IMR-90 (cell line): Measurements from ENCODE around the gene CPXM2. TPM values are rescaled to one million over a fixed set of nuclear protein-coding genes. Genes with fewer than 3 reads are reported as not detected.

Source experiments
- ATAC-seq: fragments of 200-7000 bp; cut with Tn5 transposase; 2 replicates; pipeline ENCODE4 v1.9.1; 2020; ENCODE audit warnings: low read depth, mild to moderate bottlenecking, moderate library complexity
- BruUV-seq: library from RNA; stranded (reverse); fragments of 400-500 nt; replicated peaks from 2 replicates; lab custom pipeline; 2021; lab: Mats Ljungman, UMichigan
- CTCF ChIA-PET: fragments of 300-600 bp; formaldehyde crosslinking; extraction: SDS; loops from one replicate; lab custom pipeline; 2021; ENCODE audit warnings: antibody characterized with exemption; lab: Yijun Ruan, JAX
- POLR2A ChIA-PET: fragments of 300-600 bp; sonication (Branson Sonifier 250); formaldehyde crosslinking; loops from one replicate; lab custom pipeline; 2022; ENCODE audit warnings: antibody characterized with exemption; ENCODE audit not compliant: unreplicated experiment; lab: Charles Lee
- DNase-seq: peaks from one replicate; pipeline ENCODE4 v3.0.0; 2013
- H2AFZ ChIP-seq: replicated peaks from 2 replicates; pipeline ENCODE3; 2013; ENCODE audit warnings: low read length, mild to moderate bottlenecking; ENCODE audit not compliant: poor library complexity
- H2AK5ac ChIP-seq: 2 replicates; pipeline ENCODE4 v1.6.1; 2013; ENCODE audit warnings: low read depth, low read length, inconsistent platforms
- H2AK9ac ChIP-seq: replicated peaks from 2 replicates; pipeline ENCODE3; 2013; ENCODE audit warnings: mild to moderate bottlenecking, low read depth, low read length, moderate library complexity; ENCODE audit not compliant: poor library complexity
- H2BK120ac ChIP-seq: 2 replicates; pipeline ENCODE4 v1.6.1; 2013; ENCODE audit warnings: low read depth, low read length, inconsistent platforms
- H2BK15ac ChIP-seq: 3 replicates; pipeline ENCODE4 v1.6.1; 2013; ENCODE audit warnings: low read depth, low read length, inconsistent platforms
- H2BK20ac ChIP-seq: 2 replicates; pipeline ENCODE4 v1.6.1; 2013; ENCODE audit warnings: low read depth, mild to moderate bottlenecking, inconsistent platforms, low read length, moderate library complexity
- H2BK5ac ChIP-seq: 2 replicates; pipeline ENCODE4 v1.6.1; 2013; ENCODE audit warnings: mild to moderate bottlenecking, low read depth, low read length, inconsistent platforms; ENCODE audit not compliant: poor library complexity, severe bottlenecking
- H3K14ac ChIP-seq: replicated peaks from 2 replicates; pipeline ENCODE4 v1.6.1; 2013; ENCODE audit warnings: low read depth, low read length, inconsistent platforms
- H3K18ac ChIP-seq: 2 replicates; pipeline ENCODE4 v1.6.1; 2013; ENCODE audit warnings: low read depth, low read length, control low read depth
- H3K23ac ChIP-seq: 2 replicates; pipeline ENCODE4 v1.6.1; 2013; ENCODE audit warnings: low read depth, low read length, inconsistent platforms
- H3K27ac ChIP-seq: 2 replicates; pipeline ENCODE4 v1.5.1; 2013; ENCODE audit warnings: mild to moderate bottlenecking, control low read depth, low read length; ENCODE audit not compliant: insufficient read depth
- H3K27me3 ChIP-seq: 2 replicates; pipeline ENCODE4 v1.6.1; 2013; ENCODE audit warnings: low read length; ENCODE audit not compliant: control insufficient read depth, insufficient read depth
- H3K36me3 ChIP-seq: 2 replicates; pipeline ENCODE4 v1.6.1; 2013; ENCODE audit warnings: low read length, mixed read lengths; ENCODE audit not compliant: control insufficient read depth, insufficient read depth
- H3K4ac ChIP-seq: 2 replicates; pipeline ENCODE4 v1.6.1; 2013; ENCODE audit warnings: low read depth, low read length, inconsistent platforms
- H3K4me1 ChIP-seq: 2 replicates; pipeline ENCODE4 v1.6.1; 2013; ENCODE audit warnings: low read length, mixed read lengths; ENCODE audit not compliant: control insufficient read depth, insufficient read depth
- H3K4me2 ChIP-seq: 2 replicates; pipeline ENCODE4 v1.6.1; 2013; ENCODE audit warnings: low read depth, mild to moderate bottlenecking, control low read depth, low read length, moderate library complexity
- H3K4me3 ChIP-seq: 2 replicates; pipeline ENCODE4 v1.5.1; 2013; ENCODE audit warnings: low read depth, mild to moderate bottlenecking, control low read depth, low read length, moderate library complexity; ENCODE audit not compliant: insufficient read depth
- H3K56ac ChIP-seq: 2 replicates; pipeline ENCODE4 v1.6.1; 2013; ENCODE audit warnings: low read length, inconsistent platforms; ENCODE audit not compliant: insufficient read depth; ENCODE audit errors: extremely low read depth
- H3K79me1 ChIP-seq, 2 experiments: 2 replicates each; pipeline ENCODE4 v1.6.1; 2013; ENCODE audit warnings: low read length in 2 of 2, inconsistent platforms in 1 of 2, low read depth in 1 of 2
- H3K9ac ChIP-seq: 2 replicates; pipeline ENCODE4 v1.6.1; 2013; ENCODE audit warnings: low read depth, low read length, control low read depth
- H3K9me1 ChIP-seq: 2 replicates; pipeline ENCODE4 v1.6.1; 2013; ENCODE audit warnings: low read length, inconsistent platforms; ENCODE audit not compliant: insufficient read depth
- H3K9me3 ChIP-seq: 2 replicates; pipeline ENCODE4 v1.6.1; 2013; ENCODE audit warnings: low read length; ENCODE audit not compliant: control insufficient read depth, insufficient read depth
- H4K20me1 ChIP-seq: 2 replicates; pipeline ENCODE4 v1.6.1; 2013; ENCODE audit warnings: low read length, inconsistent platforms; ENCODE audit not compliant: insufficient read depth
- H4K5ac ChIP-seq: 2 replicates; pipeline ENCODE4 v1.6.1; 2013; ENCODE audit warnings: mild to moderate bottlenecking, low read depth, low read length, control low read depth
- H4K8ac ChIP-seq, 2 experiments: 2 replicates each; pipeline ENCODE4 v1.6.1; 2013; ENCODE audit warnings: low read depth in 2 of 2, low read length in 2 of 2, control low read depth in 1 of 2, inconsistent platforms in 1 of 2
- H4K91ac ChIP-seq: 2 replicates; pipeline ENCODE4 v1.6.1; 2013; ENCODE audit warnings: low read depth, low read length, inconsistent platforms; ENCODE audit not compliant: insufficient read depth
- BHLHE40 ChIP-seq: fragments of 150-350 bp; IDR thresholded peaks from 2 replicates; pipeline ENCODE4 v1.6.1; 2016; ENCODE audit warnings: mild to moderate bottlenecking, low read depth, low read length
- CEBPB ChIP-seq: IDR thresholded peaks from 2 replicates; pipeline ENCODE4 v1.6.1; 2012; ENCODE audit warnings: low read depth, low read length, improper control_type of control experiment
- CHD1 ChIP-seq: IDR thresholded peaks from 2 replicates; pipeline ENCODE4 v1.6.1; 2012; ENCODE audit warnings: low read depth, low read length, improper control_type of control experiment
- CTCF ChIP-seq: conservative IDR thresholded peaks from 2 replicates; pipeline ENCODE4 v1.5.1; 2012; ENCODE audit warnings: mild to moderate bottlenecking, low read depth, low read length, improper control_type of control experiment
- ELK1 ChIP-seq: fragments of 150-350 bp; IDR thresholded peaks from 2 replicates; pipeline ENCODE4 v1.6.1; 2016; ENCODE audit warnings: low read depth, mild to moderate bottlenecking, low read length, moderate library complexity, borderline replicate concordance
- FOS ChIP-seq: fragments of 150-350 bp; IDR thresholded peaks from 2 replicates; pipeline ENCODE4 v1.6.1; 2016; ENCODE audit warnings: low read depth, low read length
- MAFK ChIP-seq: IDR thresholded peaks from 2 replicates; pipeline ENCODE4 v1.6.1; 2012; ENCODE audit warnings: low read depth, low read length, improper control_type of control experiment
- MAZ ChIP-seq: IDR thresholded peaks from 2 replicates; pipeline ENCODE4 v1.6.1; 2012; ENCODE audit warnings: low read depth, mild to moderate bottlenecking, low read length, improper control_type of control experiment, moderate library complexity, borderline replicate concordance
- MXI1 ChIP-seq: IDR thresholded peaks from 2 replicates; pipeline ENCODE4 v1.6.1; 2012; ENCODE audit warnings: low read depth, mild to moderate bottlenecking, low read length, moderate library complexity, borderline replicate concordance
- NFE2L2 ChIP-seq: fragments of 150-350 bp; IDR thresholded peaks from 2 replicates; pipeline ENCODE4 v1.6.1; 2016; ENCODE audit warnings: low read depth, mild to moderate bottlenecking, low read length
- POLR2A ChIP-seq: IDR thresholded peaks from 2 replicates; pipeline ENCODE4 v1.6.1; 2012; ENCODE audit warnings: mild to moderate bottlenecking, low read depth, low read length
- RAD21 ChIP-seq: IDR thresholded peaks from 2 replicates; pipeline ENCODE4 v1.6.1; 2012; ENCODE audit warnings: low read length, improper control_type of control experiment
- RCOR1 ChIP-seq: IDR thresholded peaks from 2 replicates; pipeline ENCODE4 v1.6.1; 2012; ENCODE audit warnings: mild to moderate bottlenecking, low read length, improper control_type of control experiment; ENCODE audit not compliant: insufficient replicate concordance
- RFX5 ChIP-seq: IDR thresholded peaks from 2 replicates; pipeline ENCODE4 v1.8.0; 2012; ENCODE audit warnings: low read depth, mild to moderate bottlenecking, low read length, moderate library complexity
- SMC3 ChIP-seq: fragments of 150-350 bp; IDR thresholded peaks from 2 replicates; pipeline ENCODE4 v1.6.1; 2016; ENCODE audit warnings: low read depth, mild to moderate bottlenecking, antibody characterized with exemption, low read length, moderate library complexity
- USF2 ChIP-seq: fragments of 150-350 bp; IDR thresholded peaks from 2 replicates; pipeline ENCODE4 v1.6.1; 2017; ENCODE audit warnings: mild to moderate bottlenecking, antibody characterized with exemption, low read length, low read depth
- WGBS, 2 experiments: methylation state at CpG; one replicate each; pipeline versions ENCODE4 v1.1.5 to v1.1.7; 2013; ENCODE audit warnings: missing lambda C conversion rate in 2 of 2; ENCODE audit not compliant: insufficient read length in 1 of 2; ENCODE audit errors: extremely low coverage in 2 of 2; 5-methylcytosine and 5-hydroxymethylcytosine counted together
- dilution Hi-C: fragments of 300-500 bp; cut with HindIII; formaldehyde crosslinking; loops from one replicate; pipeline ENCODE4 v1.14.3; 2018; ENCODE audit warnings: low sequenced_read_pairs; ENCODE audit not compliant: unreplicated experiment
- in situ Hi-C: fragments of 300-500 bp; cut with MboI; formaldehyde crosslinking; loops from 3 replicates; pipeline ENCODE4 v1.14.3; 2019; ENCODE audit warnings: low sequenced_read_pairs, inconsistent platforms, mixed read lengths
- intact Hi-C: fragments of 100-400 bp; cut with micrococcal nuclease; formaldehyde crosslinking; loops from 2 replicates; pipeline ENCODE4 v1.10.0; 2022
- polyA plus RNA-seq, 3 experiments: library from polyadenylated mRNA; depleted of rRNA; stranded (reverse); fragments of >200 nt; gene quantifications; 2 replicates each; pipeline ENCODE4 v1.2.3, GENCODE V29; 2012; ENCODE audit warnings: low replicate concordance in 1 of 3
- total RNA-seq: library from RNA; depleted of rRNA; stranded (reverse); fragments of >200 nt; gene quantifications from 2 replicates; pipeline ENCODE4 v1.2.3, GENCODE V29; 2012

CPXM2 gene
- total and polyA plus RNA-seq, 2 of the 4 experiments (the other 2 are of a cell fraction): not detected

GRCh38 chr10:123878666-123879303, 12.8 kb downstream of the CPXM2 start:
- Histone ChIP-seq H2AFZ (no peak overlapping the region), H3K9ac (no peak overlapping the region), H2BK20ac (no peak overlapping the region), H2BK120ac (no peak overlapping the region), H2BK15ac (no peak overlapping the region), H3K4me2 (no peak overlapping the region), H3K18ac (no peak overlapping the region), H3K56ac (no peak overlapping the region), H3K4me1 (no peaks in the 10 kb centered on the region), H3K14ac (no peak overlapping the region), H3K27ac (no peak overlapping the region), H4K5ac (no peak overlapping the region), H3K4ac (no peak overlapping the region), H2BK5ac (no peak overlapping the region), H2AK5ac (no peak overlapping the region), H2AK9ac (no peak overlapping the region), H4K20me1 (no peaks in the 10 kb centered on the region), H3K79me1 (no peaks in the 10 kb centered on the region), H4K8ac (no peak overlapping the region), H3K23ac (no peak overlapping the region), H3K9me1 (no peaks in the 10 kb centered on the region), H3K36me3 (no peaks in the 10 kb centered on the region), H3K4me3 (no peak overlapping the region), H4K91ac (no peak overlapping the region), H3K27me3 (no peaks in the 10 kb centered on the region), H3K9me3 (peaks cover 29% of the 10 kb centered on the region)
- in situ Hi-C loops (no loop called here), intact Hi-C loops (no loop called here), dilution Hi-C loops (no loop called here)
- ChIA-PET POLR2A (no interaction called here), CTCF (no interaction called here)
- no peak for TF ChIP-seq USF2
- TF ChIP-seq FOS: no peak
- TF ChIP-seq CHD1: no peak
- no peak for TF ChIP-seq CEBPB
- TF ChIP-seq NFE2L2: no peak
- TF ChIP-seq POLR2A: no peak
- no peak for TF ChIP-seq ELK1
- no peak for TF ChIP-seq SMC3
- TF ChIP-seq MAFK: no peak
- no peak for TF ChIP-seq RFX5
- TF ChIP-seq CTCF: no peak
- no peak for TF ChIP-seq BHLHE40
- TF ChIP-seq MXI1: no peak
- TF ChIP-seq RAD21: no peak
- no peak for TF ChIP-seq RCOR1
- TF ChIP-seq MAZ: no peak
- WGBS, 2 experiments: no CpG with 5 or more reads among the region's 7 CpGs
- no TSS peak for BruUV-seq
- no peak for ATAC-seq
- DNase-seq: no peak
